K562 (cell line): ENCODE data around the gene ROM1. TPM values are rescaled to one million over a fixed set of nuclear protein-coding genes. Genes with fewer than 3 reads are reported as not detected.

Source experiments
- BCLAF1 ChIP-seq, 2 experiments: fragments of 450-650 bp in 1 of 2; IDR thresholded peaks; 2 replicates each; pipeline ENCODE4 v1.6.1; 2011 to 2017; ENCODE audit warnings: low read depth in 2 of 2, antibody characterized with exemption in 1 of 2, borderline replicate concordance in 1 of 2, low read length in 1 of 2, mild to moderate bottlenecking in 1 of 2, mixed read lengths in 1 of 2; ENCODE audit not compliant: control insufficient read depth in 1 of 2
- E4F1 ChIP-seq: fragments of 250-450 bp; sonication (Bioruptor Pico); IDR thresholded peaks from 2 replicates; pipeline ENCODE4 v1.5.0; 2021; ENCODE audit warnings: mild to moderate bottlenecking, borderline replicate concordance
- ELF2 ChIP-seq: fragments of 250-450 bp; sonication (Bioruptor Pico); IDR thresholded peaks from 2 replicates; pipeline ENCODE4 v1.5.0; 2021; ENCODE audit warnings: mild to moderate bottlenecking
- EP400 ChIP-seq: fragments of 450-650 bp; IDR thresholded peaks from 2 replicates; pipeline ENCODE4 v1.6.1; 2017; ENCODE audit warnings: antibody characterized with exemption, mild to moderate bottlenecking, moderate library complexity
- EZH2 ChIP-seq: IDR thresholded peaks from 2 replicates; pipeline ENCODE4 v1.6.1; 2012; ENCODE audit warnings: low read depth, mild to moderate bottlenecking, inconsistent platforms, low read length, borderline replicate concordance
- FOXP4 ChIP-seq: sonication (generic); formaldehyde crosslinking; IDR thresholded peaks from 2 replicates; pipeline ENCODE4 v1.8.0; 2022; ENCODE audit warnings: mild to moderate bottlenecking, missing genetic modification reagents, borderline replicate concordance
- MCM5 ChIP-seq: fragments of 450-650 bp; IDR thresholded peaks from 2 replicates; pipeline ENCODE4 v1.6.1; 2016; ENCODE audit warnings: low read depth
- MITF ChIP-seq: IDR thresholded peaks from 2 replicates; pipeline ENCODE4 v1.6.1; 2014; ENCODE audit warnings: antibody characterized with exemption
- MXD1 ChIP-seq: fragments of 250-450 bp; sonication (Bioruptor Pico); IDR thresholded peaks from 2 replicates; pipeline ENCODE4 v1.8.0; 2021; ENCODE audit warnings: borderline replicate concordance, mild to moderate bottlenecking, moderate library complexity; ENCODE audit not compliant: poor library complexity, severe bottlenecking
- RBM25 ChIP-seq: fragments of 200-400 bp; formaldehyde crosslinking; IDR thresholded peaks from 2 replicates; pipeline ENCODE4 v1.6.1; 2018; ENCODE audit warnings: low read length, low read depth, moderate library complexity; ENCODE audit not compliant: severe bottlenecking
- SMARCB1 ChIP-seq: IDR thresholded peaks from 2 replicates; pipeline ENCODE4 v1.6.1; 2011; ENCODE audit warnings: improper control_type of control experiment, low read depth; ENCODE audit not compliant: insufficient read length
- TRIM24 ChIP-seq, 2 experiments: fragments of 450-650 bp; IDR thresholded peaks; 2 replicates each; pipeline ENCODE4 v1.6.1; 2016
- TSC22D4 ChIP-seq: fragments of 450-650 bp; IDR thresholded peaks from 2 replicates; pipeline ENCODE4 v1.6.1; 2016; ENCODE audit warnings: missing genetic modification characterization, missing biosample characterization, control low read depth
- ZNF639 ChIP-seq, 2 experiments: fragments of 200-800 bp in 1 of 2; sonication (Bioruptor generic) in 1 of 2; sonication (generic) in 1 of 2; formaldehyde crosslinking in 1 of 2; IDR thresholded peaks in 1 of 2; conservative IDR thresholded peaks in 1 of 2; 2 replicates each; pipeline versions ENCODE4 v1.5.0 to v1.6.1; 2016 to 2020; ENCODE audit warnings: missing compliant biosample characterization in 1 of 2, missing genetic modification characterization in 1 of 2, missing genetic modification reagents in 1 of 2
- ZSCAN29 ChIP-seq: fragments of 450-650 bp; IDR thresholded peaks from 2 replicates; pipeline ENCODE4 v1.6.1; 2017
- polyA plus RNA-seq, 8 experiments: library from polyadenylated mRNA; depleted of rRNA in 4 of 8; stranded (reverse) in 5 of 8; unstranded in 3 of 8; fragments of >200 nt; fragmentation: Nextera tagmentation in 2 of 8; fragmentation: Illumina TruSeq in 1 of 8; extraction: Ambion mirVana in 2 of 8; extraction: Trizol in 1 of 8; gene quantifications; 2 replicates each; pipeline versions ENCODE4 v1.2.1 to v1.2.3, GENCODE V29; 2011 to 2014; ENCODE audit warnings: inconsistent platforms in 1 of 8, missing spikeins in 1 of 8
- total RNA-seq, 7 experiments: library from RNA; depleted of rRNA in 6 of 7; stranded (reverse); fragments of >200 nt in 6 of 7; fragmentation: Illumina TruSeq in 2 of 7; extraction: Trizol in 2 of 7; gene quantifications; 2 replicates each; pipeline versions ENCODE4 v1.2.1 to v1.2.3, GENCODE V29; 2011 to 2021; ENCODE audit warnings: low replicate concordance in 1 of 7

ROM1 gene
- total and polyA plus RNA-seq, 9 of the 15 experiments (the other 6 are each of a cell fraction or from before 2014, with no cell fraction given) = 0.75 to 4.0 (median 2.6) TPM

- peak; percentile 55 for TF ChIP-seq EP400
- no peak for TF ChIP-seq E4F1 (CRISPR knock-in tag)
- TF ChIP-seq MCM5 = no peak
- no peak for TF ChIP-seq ZSCAN29
- peak in 1 of 2 experiments; percentile 31; a peak in 1 of 4 replicates for TF ChIP-seq TRIM24 (IDR thresholded peaks at IDR 0.05)
- no peak for TF ChIP-seq MITF
- TF ChIP-seq EZH2 = no peak
- TF ChIP-seq ELF2 (CRISPR knock-in tag) = no peak
- peak; percentile 57 for TF ChIP-seq RBM25
- TF ChIP-seq SMARCB1 = no peak
- no peak for TF ChIP-seq FOXP4
- no peak for TF ChIP-seq ZNF639 (CRISPR knock-in tag; conservative IDR thresholded peaks at IDR 0.05 in 1 of 2, IDR thresholded peaks at IDR 0.05 in 1 of 2)
- TF ChIP-seq TSC22D4 (tag) = no peak
- no peak for TF ChIP-seq MXD1
- no peak for TF ChIP-seq BCLAF1 (IDR thresholded peaks at IDR 0.05; ENCODE audit: borderline replicate concordance in 1 of 2, control insufficient read depth in 1 of 2, low read depth in 2 of 2, low read length in 1 of 2)
These were observed 1.2 kb upstream of the ROM1 start (continued) for GRCh38 chr11:62611705-62612365.
